Heart left ventricle (tissue), 13 donors: ENCODE data around the gene SIX5.

Experiments used
- CTCF ChIP-seq, 12 donors: fragments of 200-600 bp; sonication (generic) in 4 of 12; IDR thresholded peaks; one replicate each; pipeline versions ENCODE4 v1.5.0 to v1.8.0; 2018 to 2022; ENCODE audit warnings: antibody characterized with exemption in 12 of 12, mild to moderate bottlenecking in 5 of 12
- POLR2A ChIP-seq, 2 donors: fragments of 450-650 bp; IDR thresholded peaks; one replicate each; pipeline ENCODE4 v1.6.1; 2017; ENCODE audit warnings: antibody characterized with exemption in 2 of 2, mild to moderate bottlenecking in 2 of 2, moderate library complexity in 2 of 2
- donor health status: ischemic (EF 13 %, LVEDD 7.1; RV severe dilation, severe dysfunction).
- donor health status: DM: no; HTN: yes; CAD: no.
- donor health status: DM: no; HTN: no; CAD: no.
- donor health status: ischemic (EF 25% LVEDD 6.9; RV normal size, moderate dysfunction).
- donor health status: ischemic (EF 25% LVEDD 5.7; RV mildly dilated, moderate dysfunction).
- donor health status: ischemic (EF 35%, LVEDD 5.7; RV mildly dilated, moderate dysfunction).
- donor health status: nonischemic (EF 11% LVEDD 7.7; RV severe dilation, severe dysfunction).
- donor health status: DM: yes; HTN: yes; CAD: no.
- donor health status: PGD.
- donor health status: ischemic (EF 29% LVEDD 5.4; RV normal size, mild dysfunction).
- donor health status: nonischemic (EF 23%, LVEDD 6.1; RV moderate dilation, normal function).

GRCh38 chr19:45817010-45817724 lies 48.1 kb upstream of the SIX5 start:
- TF ChIP-seq CTCF (IDR thresholded peaks at IDR 0.05), result peak; percentile 93 to 99 (median 98)
- no peak for TF ChIP-seq POLR2A (IDR thresholded peaks at IDR 0.05)
